ENCODE measurements around the gene MEX3C.

Gene MEX3C

GRCh38 chr18:51191128-51191717 is 6.3 kb downstream of the MEX3C start:
- DNase-seq (ENCODE audit: low read depth) = no peak

- no peak for DNase-seq (ENCODE audit: low read depth)
These were observed 7.5 kb downstream of the MEX3C start for GRCh38 chr18:51190000-51190399.

GRCh38 chr18:51188024-51188701 is 9.3 kb downstream of the MEX3C start:
- no peak for DNase-seq (ENCODE audit: low read depth)

- no peak for DNase-seq (ENCODE audit: low read depth)
These were observed 12.4 kb downstream of the MEX3C start for GRCh38 chr18:51185075-51185474.

GRCh38 chr18:51184091-51184457 is 13.4 kb downstream of the MEX3C start:
- no peak for DNase-seq (ENCODE audit: low read depth)

- no peak for DNase-seq (ENCODE audit: low read depth)
These were observed 13.9 kb downstream of the MEX3C start for GRCh38 chr18:51183372-51184090.

- DNase-seq (ENCODE audit: low read depth) = no peak
These were observed 14.7 kb downstream of the MEX3C start for GRCh38 chr18:51182824-51183223.

GRCh38 chr18:51171625-51172259 is 25.7 kb downstream of the MEX3C start:
- DNase-seq (ENCODE audit: low read depth) = no peak

GRCh38 chr18:51171223-51171622 is 26.3 kb downstream of the MEX3C start:
- DNase-seq (ENCODE audit: low read depth) = no peak

- no peak for DNase-seq (ENCODE audit: low read depth)
These were observed 26.8 kb downstream of the MEX3C start for GRCh38 chr18:51170664-51171063.

- no peak for DNase-seq (ENCODE audit: low read depth)
These were observed 27.8 kb downstream of the MEX3C start for GRCh38 chr18:51169731-51170130.

- no peak for DNase-seq (ENCODE audit: low read depth)
These were observed 28.4 kb downstream of the MEX3C start for GRCh38 chr18:51168960-51169662.

GRCh38 chr18:51168026-51168742 is 29.3 kb downstream of the MEX3C start:
- DNase-seq (ENCODE audit: low read depth) = no peak

GRCh38 chr18:51165296-51165695 is 32.2 kb downstream of the MEX3C start:
- no peak for DNase-seq (ENCODE audit: low read depth)

GRCh38 chr18:51164761-51165281 is 32.7 kb downstream of the MEX3C start:
- no peak for DNase-seq (ENCODE audit: low read depth)

- DNase-seq (ENCODE audit: low read depth) = no peak
These were observed 33.1 kb downstream of the MEX3C start for GRCh38 chr18:51164342-51164741.

- DNase-seq (ENCODE audit: low read depth) = no peak
These were observed 33.9 kb downstream of the MEX3C start for GRCh38 chr18:51163543-51163942.

- no peak for DNase-seq (ENCODE audit: low read depth)
These were observed 34.9 kb downstream of the MEX3C start for GRCh38 chr18:51162617-51163016.

GRCh38 chr18:51160646-51161045 is 36.8 kb downstream of the MEX3C start:
- DNase-seq (ENCODE audit: low read depth) = no peak

GRCh38 chr18:51157215-51157614 is 40.3 kb downstream of the MEX3C start:
- no peak for DNase-seq (ENCODE audit: low read depth)

GRCh38 chr18:51154431-51155063 is 42.9 kb downstream of the MEX3C start:
- no peak for DNase-seq (ENCODE audit: low read depth)

All from GM04504 (cell line).